HG03196 (cell line): ENCODE results near the gene CD9.
"Not testable (repeated sequence)": the region's sequence is repeated elsewhere in the genome, so short reads cannot be mapped to it uniquely, and the experiment has no call there.

Source experiments
- ATAC-seq: cut with Tn5 transposase; IDR thresholded peaks from one replicate; pipeline ENCODE4 v1.9.1; 2021; ENCODE audit not compliant: unreplicated experiment

Gene CD9

GRCh38 chr12:6200256-6201212 is at the start of gene CD9:
Gene CD9 (plus strand): TSS chr12:6200400. CDS start chr12:6200500, 100 bp downstream.
- no peak for ATAC-seq

GRCh38 chr12:6154730-6155459 is 45.3 kb upstream of the CD9 start:
- no peak for ATAC-seq

- ATAC-seq, result no peak
Observed at GRCh38 chr12:6157482-6157881, 42.7 kb upstream of the CD9 start.

GRCh38 chr12:6158255-6158654 is 41.9 kb upstream of the CD9 start:
- no peak for ATAC-seq

GRCh38 chr12:6158749-6159148 is 41.5 kb upstream of the CD9 start:
- no peak for ATAC-seq

- not testable (repeated sequence) for ATAC-seq
Observed at GRCh38 chr12:6159166-6160011, 40.8 kb upstream of the CD9 start.

- ATAC-seq, result not testable (repeated sequence)
Observed at GRCh38 chr12:6160049-6160649, 40.1 kb upstream of the CD9 start.

- ATAC-seq, result no peak
Observed at GRCh38 chr12:6161124-6161882, 38.9 kb upstream of the CD9 start.

GRCh38 chr12:6163416-6164060 is 36.7 kb upstream of the CD9 start:
- no peak for ATAC-seq

- ATAC-seq, result no peak
Observed at GRCh38 chr12:6165395-6165794, 34.8 kb upstream of the CD9 start.

GRCh38 chr12:6166808-6167207 is 33.4 kb upstream of the CD9 start:
- no peak for ATAC-seq

- peak; percentile 80 for ATAC-seq
Observed at GRCh38 chr12:6167327-6168280, 32.6 kb upstream of the CD9 start.

- no peak for ATAC-seq
Observed at GRCh38 chr12:6171409-6172015, 28.7 kb upstream of the CD9 start.

- no peak for ATAC-seq
Observed at GRCh38 chr12:6172086-6172485, 28.1 kb upstream of the CD9 start.

- no peak for ATAC-seq
Observed at GRCh38 chr12:6172862-6173261, 27.3 kb upstream of the CD9 start.

GRCh38 chr12:6177642-6178358 is 22.4 kb upstream of the CD9 start:
- ATAC-seq, result no peak
